Testis (tissue), 2 donors: ENCODE measurements around the gene SIPA1.

Source experiments
- CTCF ChIP-seq, 3 experiments: fragments of 450-650 bp in 2 of 3; fragments of 200-600 bp in 1 of 3; sonication (generic) in 1 of 3; IDR thresholded peaks; one replicate each; pipeline ENCODE4 v1.5.1; 2016 to 2019; ENCODE audit warnings: antibody characterized with exemption in 3 of 3, mild to moderate bottlenecking in 2 of 3, moderate library complexity in 1 of 3
- POLR2A ChIP-seq: fragments of 450-650 bp; IDR thresholded peaks from one replicate; pipeline ENCODE4 v1.6.1; 2017; ENCODE audit warnings: antibody characterized with exemption, mild to moderate bottlenecking, moderate library complexity

DNA sequence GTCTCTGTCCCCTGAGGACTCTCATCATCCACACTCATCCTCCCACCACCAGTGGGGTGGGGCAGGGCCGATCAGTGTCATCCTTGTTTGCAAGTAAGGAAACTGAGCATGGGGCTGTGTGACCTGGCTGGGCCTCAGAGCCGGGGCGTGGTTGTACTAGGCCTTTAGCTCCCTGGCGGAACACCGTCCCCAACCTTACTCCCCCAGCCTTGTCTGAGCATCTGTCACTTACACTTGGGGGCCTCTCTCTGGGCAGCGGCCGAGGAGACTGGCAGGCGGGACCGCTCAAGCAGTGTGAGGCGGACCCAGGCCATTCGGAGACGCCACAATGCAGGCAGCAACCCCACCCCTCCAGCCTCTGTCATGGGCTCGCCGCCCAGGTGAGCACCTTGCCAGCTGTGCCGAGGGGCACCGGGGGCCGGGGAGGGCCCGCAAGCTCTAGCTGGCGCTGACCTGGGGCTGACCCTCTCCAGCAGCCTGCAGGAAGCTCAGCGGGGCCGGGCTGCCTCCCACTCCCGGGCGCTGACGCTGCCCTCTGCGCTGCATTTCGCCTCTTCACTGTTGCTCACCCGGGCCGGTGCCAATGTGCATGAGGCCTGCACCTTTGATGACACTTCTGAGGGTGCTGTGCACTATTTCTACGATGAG, 18.5 kb upstream of the SIPA1 start:
- TF ChIP-seq POLR2A (no peak), CTCF (IDR thresholded peaks at IDR 0.05) (no peak)
